Measurements from ENCODE around the gene TTC9.

The TTC9 gene

DNA sequence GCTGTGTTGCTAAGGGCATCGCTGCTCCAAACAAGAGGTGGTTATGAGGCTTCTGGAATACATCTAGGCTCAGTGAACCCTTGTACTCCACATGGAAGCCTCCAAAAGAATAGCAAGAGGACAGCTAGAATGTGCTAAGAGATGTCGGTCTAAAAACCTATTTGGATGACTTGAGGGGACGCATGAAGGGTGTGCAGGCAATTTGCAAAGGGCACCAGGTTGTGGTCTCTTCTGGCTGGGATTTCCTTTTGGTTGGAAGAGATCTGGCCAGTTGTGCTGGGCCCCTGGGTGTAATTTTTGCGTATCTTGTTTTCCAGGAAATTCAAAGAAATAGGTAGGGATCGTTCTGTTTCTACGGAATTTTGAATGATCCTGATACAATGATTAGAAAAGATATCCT is 4.2 kb downstream of the TTC9 start:
- DNase-seq (ENCODE audit: low read depth) = no peak

DNA sequence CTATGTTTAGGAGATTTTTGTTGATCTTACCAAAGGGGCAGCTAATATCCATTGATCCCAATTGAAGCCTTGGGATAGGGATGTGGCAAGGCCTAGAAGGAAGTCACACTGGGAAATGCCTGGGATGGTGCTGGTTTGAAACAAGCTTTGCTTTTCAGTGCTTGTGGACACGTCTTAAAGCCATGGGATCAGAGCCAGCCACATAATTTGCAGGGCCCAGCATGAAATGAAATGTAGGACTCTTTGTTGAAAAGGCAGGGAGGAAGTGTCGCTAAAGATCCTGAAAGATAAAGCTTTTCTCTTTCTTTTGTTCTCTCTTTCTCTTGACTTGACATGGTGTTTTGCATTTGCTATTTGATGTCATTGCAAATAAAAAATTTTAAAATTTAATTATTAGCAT is 5.0 kb downstream of the TTC9 start:
- DNase-seq (ENCODE audit: low read depth) = no peak

DNA sequence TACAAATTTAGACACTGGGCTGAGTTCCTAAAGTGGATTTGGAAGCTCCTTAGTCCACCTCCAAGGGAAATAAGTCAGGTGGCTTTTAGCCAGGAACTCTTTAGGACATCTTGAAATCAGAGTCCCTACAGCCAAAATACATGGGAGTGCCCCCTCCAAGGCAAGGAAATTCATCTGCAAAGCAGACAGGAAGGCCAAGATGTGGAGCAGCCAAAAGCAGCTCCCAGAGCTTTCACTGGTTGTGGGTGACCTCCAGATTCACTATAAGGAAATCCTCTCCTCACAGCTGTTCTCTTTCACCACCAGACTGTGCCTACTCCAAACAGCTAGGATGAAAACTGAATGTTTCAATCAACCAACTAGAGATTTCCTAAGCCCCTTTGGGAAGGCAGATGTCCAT is 6.6 kb downstream of the TTC9 start:
- no peak for DNase-seq (ENCODE audit: low read depth)

DNA sequence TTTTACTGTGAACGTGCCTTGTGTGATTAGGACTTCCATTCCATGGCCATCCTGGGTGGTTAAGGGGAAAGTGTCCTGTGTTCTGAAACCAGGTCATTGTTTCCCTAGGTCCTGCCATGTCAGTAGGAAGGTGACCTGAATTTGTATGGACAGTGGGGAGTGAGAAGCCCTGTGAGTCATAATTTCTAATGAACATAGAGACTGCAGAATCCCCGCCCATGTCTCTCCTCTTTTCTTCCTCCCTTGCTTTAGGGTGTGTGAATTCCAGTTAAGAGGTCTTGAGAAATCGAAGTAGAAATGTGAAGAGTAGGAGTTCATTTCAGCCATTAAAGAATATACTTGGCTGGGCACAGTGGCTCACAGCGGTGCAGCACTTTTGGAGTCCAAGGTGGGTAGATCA is 8.1 kb downstream of the TTC9 start:
- no peak for DNase-seq (ENCODE audit: low read depth)

DNA sequence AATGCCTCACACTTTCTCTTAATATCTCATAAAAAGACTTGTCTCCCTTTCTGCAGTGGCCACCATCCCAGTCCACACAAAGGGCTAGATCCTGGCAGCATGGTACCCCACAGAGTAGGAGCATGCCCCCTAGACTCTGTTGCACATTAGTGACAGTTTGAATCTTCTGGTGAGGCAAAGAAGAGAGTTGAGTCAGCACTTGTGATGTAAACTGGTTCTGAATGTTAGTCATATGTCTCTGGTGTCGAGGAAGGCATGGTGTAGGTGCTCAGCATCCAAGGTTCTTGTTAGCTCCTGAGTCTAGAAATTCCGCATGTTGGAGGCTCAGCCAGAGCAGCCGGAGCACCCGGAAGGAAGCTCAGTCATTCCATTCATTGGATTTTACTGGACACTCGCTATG is 9.8 kb downstream of the TTC9 start:
- DNase-seq (ENCODE audit: low read depth) = no peak

DNA sequence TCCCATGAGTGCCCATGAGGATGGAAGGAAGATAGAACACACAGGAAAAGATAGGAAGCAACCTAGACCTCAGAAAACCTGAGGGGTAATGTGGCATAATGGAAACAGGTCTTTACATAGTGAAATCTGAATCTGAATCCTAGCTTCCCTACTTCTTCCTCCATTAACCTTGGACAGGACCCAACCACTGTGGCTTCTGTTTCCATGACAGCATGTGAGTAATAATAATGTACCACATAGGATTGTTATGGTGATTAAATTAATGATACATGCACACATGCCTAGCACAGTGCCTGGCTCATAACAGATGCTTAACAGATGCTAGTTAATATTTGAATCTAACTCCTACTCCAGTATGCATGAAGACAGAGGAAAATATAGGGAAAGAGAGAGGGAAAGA is 11.2 kb downstream of the TTC9 start:
- no peak for DNase-seq (ENCODE audit: low read depth)

DNA sequence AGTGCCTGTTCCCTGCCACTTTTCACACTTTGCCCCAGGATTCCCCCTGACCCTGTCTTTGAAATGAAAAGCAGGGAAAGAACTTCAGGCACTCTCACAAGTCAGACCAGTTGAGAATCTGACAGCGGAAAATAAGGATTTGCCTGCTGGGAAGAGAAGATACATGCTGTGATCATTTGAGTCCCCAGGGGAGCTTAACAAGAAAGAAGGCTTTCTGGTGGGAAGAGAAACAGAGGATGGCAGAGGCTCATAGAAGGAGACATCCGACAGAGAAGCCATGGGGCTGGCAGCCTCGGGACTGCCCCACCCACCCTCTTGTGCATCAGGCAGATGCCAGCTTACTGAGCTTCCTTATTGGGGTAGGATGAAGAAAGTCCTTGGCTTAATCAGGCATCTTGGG is 11.9 kb downstream of the TTC9 start:
- DNase-seq (ENCODE audit: low read depth) = no peak

DNA sequence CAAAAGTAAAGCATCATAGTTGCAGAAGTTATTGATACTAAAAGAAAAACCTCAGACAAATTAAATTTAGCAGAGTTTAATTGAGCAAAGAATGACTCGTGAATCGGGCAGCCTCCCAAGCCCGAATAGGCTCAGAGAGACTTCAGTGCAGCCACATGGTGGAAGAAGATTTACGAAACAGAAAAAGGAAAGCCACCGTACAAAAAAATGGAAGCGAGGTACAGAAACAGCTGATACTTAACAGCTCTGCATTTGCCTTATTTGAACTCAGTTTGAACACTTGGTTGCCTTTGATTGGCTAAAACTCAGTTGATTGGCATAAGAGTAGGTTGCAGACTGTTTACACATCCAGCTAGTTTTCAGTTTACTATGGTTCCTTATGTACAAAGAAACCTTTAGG is 12.9 kb downstream of the TTC9 start:
- no peak for DNase-seq (ENCODE audit: low read depth)

DNA sequence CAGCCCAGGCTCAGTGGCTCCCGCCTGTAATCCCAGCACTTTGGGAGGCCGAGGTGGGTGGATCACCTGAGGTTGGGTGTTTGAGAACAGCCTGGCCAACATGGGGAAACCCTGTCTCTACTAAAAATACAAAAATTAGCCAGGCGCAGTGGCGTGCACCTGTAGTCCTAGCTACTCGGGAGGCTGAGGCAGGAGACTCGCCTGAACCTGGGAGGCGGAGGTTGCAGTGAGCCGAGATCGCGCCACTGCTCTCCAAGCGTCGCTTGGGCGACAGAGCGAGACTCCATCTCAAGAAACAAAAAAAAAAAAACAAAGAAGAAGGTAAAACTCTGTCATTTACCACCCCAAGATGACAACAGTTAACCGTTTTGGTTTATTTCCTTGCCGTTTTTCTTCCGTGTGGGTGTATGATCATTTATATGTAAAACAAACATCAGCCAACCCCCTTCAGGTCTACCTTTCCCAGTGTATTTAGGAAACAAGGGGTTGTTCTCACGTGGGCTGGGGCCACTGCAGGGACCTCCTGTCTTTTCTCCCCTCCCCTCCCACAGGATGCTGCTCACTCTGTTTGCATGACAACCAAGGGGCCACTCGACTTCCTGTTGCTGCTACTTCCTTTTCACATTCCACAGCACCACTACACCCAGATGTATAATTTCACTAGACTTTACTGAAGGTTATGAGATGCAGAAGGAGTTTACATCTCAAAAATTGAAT is 13.6 kb downstream of the TTC9 start:
- peak; percentile 61 for DNase-seq (ENCODE audit: low read depth)

DNA sequence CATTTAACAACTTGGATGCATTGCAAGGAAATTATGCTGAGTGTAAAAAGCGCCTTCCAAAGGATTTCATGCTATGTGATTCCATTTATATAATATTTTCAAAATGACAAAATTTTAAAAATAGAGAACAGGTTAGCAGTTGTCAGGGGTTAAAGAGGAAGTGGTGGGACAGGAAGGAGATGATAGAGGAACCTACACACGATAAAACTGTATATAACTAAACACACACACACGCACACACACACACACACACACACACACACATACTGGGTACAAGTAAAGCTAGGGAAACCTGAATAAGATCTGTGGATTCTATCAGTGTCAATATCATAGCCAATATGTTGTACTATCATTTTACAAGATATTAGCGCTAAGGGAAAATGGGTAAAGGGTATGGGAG is 17.2 kb downstream of the TTC9 start:
- DNase-seq (ENCODE audit: low read depth) = no peak

DNA sequence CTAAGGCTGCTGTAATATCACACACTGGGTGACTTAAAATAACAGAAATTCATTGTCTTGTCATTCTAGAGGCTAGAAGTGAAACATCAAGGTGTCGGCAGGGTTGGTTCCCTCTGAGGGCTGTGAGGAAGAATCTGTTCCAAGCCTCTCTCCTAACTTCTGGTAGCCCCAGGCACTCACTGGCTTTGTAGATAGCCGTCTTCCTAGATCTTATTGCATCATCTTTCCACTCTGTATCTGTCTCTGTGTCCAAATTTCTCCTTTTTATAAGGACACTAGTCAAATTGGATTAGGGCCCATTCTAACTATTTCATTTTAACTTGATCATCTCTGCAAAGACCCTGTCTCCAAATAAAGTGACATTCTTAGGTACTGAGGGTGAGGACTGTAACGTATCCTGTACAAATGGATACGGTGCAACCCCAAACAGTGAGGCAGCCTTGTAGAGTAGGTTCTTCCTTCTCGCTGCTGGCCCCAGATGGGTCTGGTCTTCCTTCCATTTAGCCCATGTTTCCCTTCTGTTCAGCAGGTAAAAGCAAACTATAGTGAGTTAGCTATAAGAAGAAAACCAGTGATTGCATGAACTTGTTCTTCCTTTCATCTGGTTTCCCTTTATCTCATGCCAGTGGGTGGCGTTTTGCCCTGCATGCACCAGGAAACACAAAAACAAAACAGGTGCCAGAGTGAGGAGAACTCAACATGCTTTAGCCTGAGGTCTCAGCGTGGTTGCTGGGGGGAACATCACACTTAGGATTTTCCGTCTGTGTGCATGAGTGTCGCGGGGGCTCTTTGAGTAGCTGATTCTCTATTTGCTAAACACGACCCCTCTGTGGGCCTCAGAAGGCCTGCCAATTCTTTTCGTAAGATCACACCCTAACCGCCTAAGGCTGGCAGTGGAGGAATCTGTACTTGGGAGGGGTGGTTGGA is 19.5 kb downstream of the TTC9 start:
- DNase-seq (ENCODE audit: low read depth) = peak; percentile 31

DNA sequence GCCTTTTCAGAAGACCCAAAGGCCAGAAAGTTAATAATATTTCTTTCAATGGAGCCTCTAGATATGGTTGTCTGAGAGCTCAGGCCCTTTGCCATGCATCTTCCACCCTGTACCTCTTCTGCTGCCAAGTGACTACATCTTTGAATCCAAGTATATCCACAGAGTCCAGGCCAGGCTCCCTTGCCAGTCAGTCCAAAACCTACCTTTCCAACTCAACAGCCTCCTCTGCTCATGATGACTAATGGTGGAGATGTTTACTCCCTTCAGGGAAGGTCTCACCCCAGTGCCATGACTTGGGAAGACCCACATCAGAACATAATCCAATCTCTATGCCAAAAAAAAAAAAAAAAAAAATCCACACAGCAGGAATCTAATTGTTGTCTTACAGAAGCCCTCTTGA is 20.4 kb downstream of the TTC9 start:
- DNase-seq (ENCODE audit: low read depth) = no peak

DNA sequence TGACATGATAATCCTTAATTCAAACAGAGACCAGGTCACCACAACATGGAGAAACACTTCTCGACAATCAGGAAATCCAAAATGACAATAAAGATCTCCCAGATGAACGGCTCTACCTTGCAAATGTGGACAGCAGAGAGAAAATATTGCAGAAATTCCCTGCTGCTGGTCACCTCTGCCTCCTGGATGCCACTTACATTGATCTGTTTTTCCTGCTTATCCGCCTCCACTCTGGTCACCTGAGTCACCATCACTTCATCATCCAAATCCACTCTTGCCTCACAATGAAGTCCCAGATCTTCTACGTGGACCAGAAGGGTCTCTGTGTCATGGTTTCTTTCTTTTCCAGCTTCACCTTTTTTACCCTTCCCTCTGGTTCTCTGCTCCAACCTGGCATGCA is 21.1 kb downstream of the TTC9 start:
- DNase-seq (ENCODE audit: low read depth) = no peak

DNA sequence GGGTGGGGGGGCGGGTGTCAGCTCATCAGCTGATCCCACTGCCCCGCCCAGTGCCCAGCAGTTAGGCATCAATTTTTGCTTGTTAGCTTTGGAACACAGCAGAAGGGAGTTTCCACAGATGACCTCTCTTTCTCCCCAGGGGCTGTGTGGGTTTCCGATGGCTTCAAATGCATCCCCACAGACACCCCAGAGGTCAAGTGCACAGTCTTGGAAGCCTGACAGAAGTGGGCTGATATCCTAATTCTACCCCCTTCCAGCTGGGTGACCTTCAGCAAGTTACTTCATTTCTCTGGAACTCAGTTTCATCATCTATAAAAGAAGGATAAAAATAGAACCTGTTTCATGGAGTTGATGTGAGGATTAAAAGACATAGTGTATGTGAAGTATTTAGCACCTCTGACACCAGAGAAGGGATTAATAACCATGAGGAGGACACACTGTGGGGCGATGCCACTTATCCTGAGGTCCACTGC is 22.0 kb downstream of the TTC9 start:
- no peak for DNase-seq (ENCODE audit: low read depth)

DNA sequence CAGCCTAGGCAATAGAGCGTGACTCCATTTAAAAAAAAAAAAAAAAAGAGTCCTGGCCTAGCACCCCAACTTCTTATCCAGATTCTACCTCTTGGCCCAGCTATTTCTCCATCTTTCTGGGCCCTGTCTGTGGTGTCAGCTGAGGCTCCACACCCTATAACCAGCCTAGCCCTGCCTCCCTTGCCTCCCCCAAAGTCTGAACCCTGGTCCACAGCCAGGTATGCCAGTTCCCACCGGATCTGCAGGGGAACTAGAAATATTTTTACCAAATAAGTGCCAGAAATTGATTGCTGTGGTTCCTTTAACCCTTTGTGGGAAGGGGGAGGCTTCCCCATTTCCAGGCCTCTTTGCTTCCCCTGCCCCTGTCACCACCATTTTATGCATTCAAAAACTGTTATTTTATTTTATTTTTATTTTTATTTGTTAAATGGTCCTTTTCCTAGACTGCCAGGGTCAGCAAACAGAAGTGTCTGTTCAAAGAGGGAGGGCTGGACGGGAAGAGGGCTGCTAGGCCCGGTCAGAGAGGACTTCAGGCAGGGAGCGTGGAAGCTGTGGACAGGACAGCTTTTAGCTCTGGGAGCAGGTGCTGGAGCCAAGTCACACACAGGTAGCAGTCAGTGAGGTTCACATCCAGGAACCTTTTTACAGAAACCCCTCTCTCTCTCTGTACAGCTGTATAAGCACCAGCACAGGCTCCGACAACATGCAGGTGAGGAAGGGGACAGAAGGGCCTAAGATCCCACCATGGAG is 23.2 kb downstream of the TTC9 start:
- DNase-seq (ENCODE audit: low read depth) = no peak

DNA sequence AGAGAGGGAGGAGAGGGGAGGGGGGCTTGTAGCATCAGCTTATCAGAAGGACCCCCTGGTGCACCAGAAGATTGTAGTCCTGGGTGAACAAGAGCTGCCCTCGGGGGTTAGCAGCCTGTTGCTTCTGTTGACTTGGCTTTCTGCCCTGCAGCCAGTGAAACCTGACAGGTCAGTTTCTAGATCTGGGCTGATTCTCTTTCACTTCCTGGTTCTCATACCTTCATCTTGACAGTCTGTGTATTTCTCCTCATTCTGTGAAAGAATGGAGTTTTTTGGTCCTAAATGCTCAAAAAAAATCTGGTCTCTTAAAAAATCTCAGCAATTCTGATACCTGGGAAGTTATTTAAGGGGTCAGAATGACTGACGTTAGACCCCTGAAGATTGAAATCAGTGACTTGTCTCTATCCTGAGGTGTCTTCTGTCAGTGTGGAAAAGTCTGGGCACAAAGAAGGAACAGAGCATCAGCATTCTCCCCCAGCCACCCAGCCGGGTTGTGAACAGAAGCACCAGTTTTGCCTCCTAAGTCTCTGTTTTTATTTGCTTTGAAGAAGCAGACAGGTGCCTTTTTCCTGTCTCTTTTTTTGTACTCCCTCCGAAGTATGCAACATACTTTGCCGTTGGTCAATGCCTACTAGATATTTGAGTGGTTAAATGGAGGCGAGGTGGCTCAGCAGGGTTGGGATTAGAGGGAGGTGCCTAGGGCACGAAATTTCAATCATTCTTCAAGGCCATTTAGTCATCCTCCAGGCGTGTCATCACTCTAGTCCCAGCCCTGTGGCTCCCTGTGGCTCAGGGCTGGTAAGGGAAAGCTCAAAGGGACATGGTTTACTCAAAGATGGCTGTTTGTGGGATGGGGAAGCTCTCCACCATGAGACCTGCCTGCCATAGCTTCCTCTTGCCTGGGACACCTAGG is 24.0 kb downstream of the TTC9 start:
- DNase-seq (ENCODE audit: low read depth) = no peak

DNA sequence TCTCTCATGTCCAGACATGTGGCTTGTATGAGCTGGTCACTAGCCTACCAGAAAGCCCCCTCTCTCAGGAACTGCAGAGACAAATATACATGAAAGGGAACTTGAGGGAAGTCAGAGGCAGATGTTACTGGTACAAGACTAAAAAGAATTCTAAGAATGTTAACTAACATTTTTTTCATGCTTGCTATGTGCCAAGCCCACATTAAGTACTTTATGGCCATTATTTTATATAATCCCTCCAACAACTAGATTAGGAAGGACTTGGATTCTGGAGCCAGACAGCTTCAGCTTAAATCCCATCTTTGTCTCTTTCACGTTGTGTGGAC is 24.6 kb downstream of the TTC9 start:
- no peak for DNase-seq (ENCODE audit: low read depth)

DNA sequence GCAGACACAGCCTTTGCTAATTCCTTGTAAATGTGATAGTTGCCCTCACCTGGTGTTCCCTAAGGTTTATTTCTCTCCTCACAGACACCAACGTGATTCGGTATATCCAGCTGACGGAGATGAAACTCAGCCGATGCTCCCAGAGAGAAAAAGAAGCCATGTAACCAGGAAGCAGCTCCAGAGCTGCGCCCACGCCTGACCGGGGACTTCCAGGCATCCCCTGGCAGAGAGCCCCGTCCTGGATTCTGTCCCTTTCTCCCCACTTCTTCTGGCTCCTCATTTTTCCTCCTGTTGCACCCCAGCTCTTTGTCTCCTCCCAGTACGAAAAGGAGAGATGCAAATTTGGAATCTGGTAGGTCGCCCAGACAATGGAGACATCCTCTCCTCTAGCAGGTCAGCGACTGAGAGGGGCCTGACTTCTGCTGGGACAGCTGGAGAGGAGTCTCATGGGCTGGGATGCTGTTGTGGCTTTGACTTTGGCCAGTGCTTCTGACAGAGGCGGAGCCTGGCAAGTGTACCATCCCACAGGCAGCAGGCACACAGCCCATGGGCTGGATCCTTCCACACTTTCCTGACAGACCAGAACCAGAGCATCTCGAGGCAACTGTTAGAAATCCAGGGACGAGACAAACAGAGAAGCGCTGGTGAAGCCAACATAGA is 29.4 kb downstream of the TTC9 start:
- no peak for DNase-seq (ENCODE audit: low read depth)

DNA sequence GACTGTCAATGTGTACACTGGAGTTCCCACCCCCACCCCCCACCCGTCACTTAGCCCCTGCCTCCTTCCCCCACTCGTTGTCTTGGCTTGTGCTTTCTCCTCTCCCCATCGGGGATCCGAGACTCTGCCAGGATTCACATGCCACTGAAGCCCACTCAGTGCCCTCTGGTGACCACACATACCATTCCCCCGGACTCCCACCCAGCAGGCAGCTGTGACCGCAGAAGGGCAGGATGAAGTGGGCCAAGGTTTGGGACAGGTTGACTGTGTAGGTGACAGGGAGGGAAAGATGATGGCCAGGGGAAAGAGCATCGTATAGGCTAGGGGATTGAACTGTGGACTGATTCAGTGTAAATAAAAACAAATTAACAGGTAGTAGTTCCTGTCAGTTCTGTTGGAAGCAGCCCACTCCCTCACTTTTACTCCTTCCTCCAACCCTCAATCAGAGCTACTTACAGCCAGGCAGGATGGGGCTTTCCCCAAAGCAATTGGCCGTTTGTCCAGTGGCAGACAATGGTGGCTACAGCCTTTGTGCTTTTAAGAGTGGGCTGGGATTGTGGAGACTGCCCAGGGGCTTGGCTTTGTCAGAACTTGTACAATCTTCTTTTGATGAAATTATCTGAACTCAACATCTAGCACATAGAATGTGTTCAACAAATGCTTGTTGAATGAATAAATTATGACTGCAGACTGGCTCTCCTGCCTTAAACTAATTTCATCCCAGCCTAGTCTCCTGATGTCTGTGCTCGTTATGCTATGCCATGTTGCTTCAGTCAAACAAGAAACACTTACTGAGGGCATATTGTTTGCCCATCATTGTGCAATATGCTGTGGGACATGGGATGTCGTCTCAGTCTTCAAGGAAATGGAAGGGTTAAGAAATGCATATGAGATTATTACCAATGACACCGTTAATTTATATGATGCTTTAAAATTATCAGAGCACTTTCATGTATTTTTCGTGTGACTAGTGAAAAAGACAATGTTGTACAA is 30.2 kb downstream of the TTC9 start:
- no peak for DNase-seq (ENCODE audit: low read depth)

DNA sequence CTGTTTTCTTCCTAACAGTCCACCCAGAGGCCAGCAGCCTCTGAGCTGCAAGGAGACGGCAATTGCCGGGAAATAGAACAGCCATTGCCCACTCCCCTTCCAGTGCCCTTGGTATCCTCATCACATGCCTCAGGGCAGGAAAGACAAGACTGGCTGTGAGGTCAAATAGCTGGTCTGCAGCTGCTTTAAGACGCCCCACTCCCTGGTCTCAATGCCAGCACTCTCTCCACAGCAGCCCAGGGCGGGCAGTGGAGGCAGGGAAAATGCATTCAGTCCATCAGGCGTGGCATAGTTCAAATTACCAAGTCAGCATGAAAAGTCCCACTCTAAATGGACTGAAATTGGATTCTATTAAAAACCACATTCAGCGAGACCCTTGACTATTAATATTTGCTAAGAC is 35.6 kb downstream of the TTC9 start:
- DNase-seq (ENCODE audit: low read depth) = no peak

Data from activated T-cell treated with anti-CD3 and anti-CD28 coated beads for 1 hour (primary cell).